Astrocyte (in vitro differentiated cells and primary cell): ENCODE measurements around the gene UHRF2. TPM values are rescaled to one million over a fixed set of nuclear protein-coding genes. Genes with fewer than 3 reads are reported as not detected.

ENCODE experiments used
- DNase-seq: peaks from one replicate; pipeline ENCODE4 v3.0.0-alpha.2; 2010; ENCODE audit warnings: low read depth
- FAIRE-seq: peaks from 2 replicates; lab custom pipeline; 2011; peaks lifted over from hg19 to GRCh38; lab: Jason Lieb, UNC
- H2AFZ ChIP-seq: 2 replicates; pipeline ENCODE4 v1.6.0; 2012; ENCODE audit warnings: low read depth, low read length, inconsistent platforms
- H3K27ac ChIP-seq: 2 replicates; pipeline ENCODE4 v1.5.1; 2011; ENCODE audit warnings: low read depth, low read length, inconsistent platforms
- H3K27me3 ChIP-seq: 2 replicates; pipeline ENCODE4 v1.6.0; 2011; ENCODE audit warnings: low read length, inconsistent platforms; ENCODE audit not compliant: insufficient read depth
- H3K36me3 ChIP-seq: 2 replicates; pipeline ENCODE4 v1.5.1; 2011; ENCODE audit warnings: low read length, inconsistent platforms; ENCODE audit not compliant: insufficient read depth
- H3K4me1 ChIP-seq: 2 replicates; pipeline ENCODE4 v1.5.1; 2011; ENCODE audit warnings: low read length, inconsistent platforms; ENCODE audit not compliant: insufficient read depth
- H3K4me2 ChIP-seq: 2 replicates; pipeline ENCODE4 v1.6.0; 2012; ENCODE audit warnings: low read length, inconsistent platforms
- H3K4me3 ChIP-seq: 2 replicates; pipeline ENCODE4 v1.5.1; 2011; ENCODE audit warnings: low read depth, mild to moderate bottlenecking, low read length, inconsistent platforms; ENCODE audit not compliant: insufficient read depth
- H3K79me2 ChIP-seq: 2 replicates; pipeline ENCODE4 v1.6.0; 2012; ENCODE audit warnings: mild to moderate bottlenecking, low read length, inconsistent platforms; ENCODE audit not compliant: insufficient read depth
- H3K9ac ChIP-seq: 2 replicates; pipeline ENCODE4 v1.6.0; 2012; ENCODE audit warnings: mild to moderate bottlenecking, low read length, inconsistent platforms
- H3K9me3 ChIP-seq: 2 replicates; pipeline ENCODE4 v1.5.1; 2012; ENCODE audit warnings: low read depth, mild to moderate bottlenecking, low read length, inconsistent platforms; ENCODE audit not compliant: insufficient read depth
- H4K20me1 ChIP-seq: 2 replicates; pipeline ENCODE4 v1.6.0; 2012; ENCODE audit warnings: low read length, inconsistent platforms; ENCODE audit not compliant: insufficient read depth
- H3K27ac Mint-ChIP-seq: one replicate; pipeline ENCODE4 v1.8.0; 2021; ENCODE audit warnings: mild to moderate bottlenecking, mixed read lengths; ENCODE audit not compliant: unreplicated experiment
- H3K27me3 Mint-ChIP-seq: one replicate; pipeline ENCODE4 v1.8.0; 2021; ENCODE audit warnings: low read depth, mixed read lengths; ENCODE audit not compliant: unreplicated experiment
- H3K36me3 Mint-ChIP-seq: one replicate; pipeline ENCODE4 v1.8.0; 2021; ENCODE audit warnings: low read depth, mixed read lengths; ENCODE audit not compliant: unreplicated experiment
- H3K4me1 Mint-ChIP-seq: one replicate; pipeline ENCODE4 v1.8.0; 2021; ENCODE audit warnings: low read depth, mixed read lengths; ENCODE audit not compliant: unreplicated experiment
- H3K4me3 Mint-ChIP-seq: one replicate; pipeline ENCODE4 v1.8.0; 2021; ENCODE audit warnings: mild to moderate bottlenecking, moderate library complexity, mixed read lengths; ENCODE audit not compliant: unreplicated experiment
- H3K9me3 Mint-ChIP-seq: one replicate; pipeline ENCODE4 v1.8.0; 2021; ENCODE audit warnings: mild to moderate bottlenecking, mixed read lengths; ENCODE audit not compliant: unreplicated experiment
- EZH2 ChIP-seq: IDR thresholded peaks from 2 replicates; pipeline ENCODE4 v1.6.1; 2012; ENCODE audit warnings: mild to moderate bottlenecking, low read length, inconsistent platforms; ENCODE audit not compliant: insufficient read depth
- total RNA-seq: library from RNA; stranded (reverse); gene quantifications from 2 replicates; pipeline ENCODE4 v1.2.1, GENCODE V29; 2021
- TF ChIP-seq, protein P1 (sequence below): IDR thresholded peaks from 2 replicates; pipeline ENCODE4 v1.5.1; 2011; ENCODE audit warnings: low read depth, mild to moderate bottlenecking, inconsistent platforms, low read length, moderate library complexity; ENCODE audit not compliant: insufficient read depth

The UHRF2 gene
- total RNA-seq, 1 donor from 2014 or later, result 37.4 TPM

- no peak for FAIRE-seq
- TF ChIP-seq EZH2, result no peak
- TF ChIP-seq, protein P1, sequence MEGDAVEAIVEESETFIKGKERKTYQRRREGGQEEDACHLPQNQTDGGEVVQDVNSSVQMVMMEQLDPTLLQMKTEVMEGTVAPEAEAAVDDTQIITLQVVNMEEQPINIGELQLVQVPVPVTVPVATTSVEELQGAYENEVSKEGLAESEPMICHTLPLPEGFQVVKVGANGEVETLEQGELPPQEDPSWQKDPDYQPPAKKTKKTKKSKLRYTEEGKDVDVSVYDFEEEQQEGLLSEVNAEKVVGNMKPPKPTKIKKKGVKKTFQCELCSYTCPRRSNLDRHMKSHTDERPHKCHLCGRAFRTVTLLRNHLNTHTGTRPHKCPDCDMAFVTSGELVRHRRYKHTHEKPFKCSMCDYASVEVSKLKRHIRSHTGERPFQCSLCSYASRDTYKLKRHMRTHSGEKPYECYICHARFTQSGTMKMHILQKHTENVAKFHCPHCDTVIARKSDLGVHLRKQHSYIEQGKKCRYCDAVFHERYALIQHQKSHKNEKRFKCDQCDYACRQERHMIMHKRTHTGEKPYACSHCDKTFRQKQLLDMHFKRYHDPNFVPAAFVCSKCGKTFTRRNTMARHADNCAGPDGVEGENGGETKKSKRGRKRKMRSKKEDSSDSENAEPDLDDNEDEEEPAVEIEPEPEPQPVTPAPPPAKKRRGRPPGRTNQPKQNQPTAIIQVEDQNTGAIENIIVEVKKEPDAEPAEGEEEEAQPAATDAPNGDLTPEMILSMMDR, result no peak
Measured at GRCh38 chr9:6479959-6480358, 67.0 kb downstream of the UHRF2 start.

GRCh38 chr9:6484210-6484609 lies 71.2 kb downstream of the UHRF2 start:
- FAIRE-seq, result no peak
- H3K79me2 ChIP-seq, result peaks cover 13% of the 10 kb centered on the region

More at GRCh38 chr9:6479959-6480358, 67.0 kb downstream of the UHRF2 start:
- Histone ChIP-seq H2AFZ (no peak overlapping the region), H3K36me3 (peaks cover 27% of the 10 kb centered on the region), H3K9me3 (no peaks in the 10 kb centered on the region), H3K27me3 (no peaks in the 10 kb centered on the region), H3K4me1 (no peaks in the 10 kb centered on the region), H3K4me3 (no peak overlapping the region), H3K9ac (no peak overlapping the region), H3K79me2 (peaks cover 15% of the 10 kb centered on the region), H3K4me2 (no peak overlapping the region), H4K20me1 (peaks cover 13% of the 10 kb centered on the region), H3K27ac (no peak overlapping the region)
- Mint-ChIP-seq H3K4me1 (no peaks in the 10 kb centered on the region), H3K9me3 (no peaks in the 10 kb centered on the region), H3K27ac (no peak overlapping the region), H3K4me3 (no peak overlapping the region), H3K27me3 (no peaks in the 10 kb centered on the region), H3K36me3 (no peaks in the 10 kb centered on the region)
- DNase-seq, result no peak

DNA sequence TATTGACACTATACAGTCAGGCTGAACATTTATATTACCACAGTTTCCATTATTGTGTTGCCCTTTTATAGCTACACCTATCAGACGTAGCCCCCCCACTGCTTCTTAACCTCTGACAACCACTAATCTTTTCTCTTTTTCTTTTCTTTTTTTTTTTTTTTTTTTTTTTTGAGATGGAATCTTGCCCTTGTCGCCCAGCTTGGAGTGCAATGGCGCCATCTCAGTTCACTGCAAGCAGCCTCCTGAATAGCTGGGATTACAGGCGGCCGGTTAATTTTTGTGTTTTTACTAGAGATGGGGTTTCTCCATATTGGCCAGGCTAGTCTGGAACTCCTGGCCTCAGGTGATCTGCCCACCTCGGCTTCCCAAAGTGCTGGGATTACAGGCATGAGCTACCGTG lies 75.4 kb downstream of the UHRF2 start:
- TF ChIP-seq, protein P1, result no peak
- TF ChIP-seq EZH2, result no peak
- Histone ChIP-seq H3K79me2 (peaks cover 40% of the 10 kb centered on the region), H3K36me3 (peaks cover 23% of the 10 kb centered on the region), H2AFZ (no peak overlapping the region), H3K27ac (no peak overlapping the region), H3K4me3 (no peak overlapping the region), H4K20me1 (peaks cover 7% of the 10 kb centered on the region), H3K27me3 (no peaks in the 10 kb centered on the region), H3K9me3 (no peaks in the 10 kb centered on the region), H3K4me2 (no peak overlapping the region), H3K9ac (no peak overlapping the region), H3K4me1 (no peaks in the 10 kb centered on the region)
- peaks cover 2% of the 10 kb centered on the region for H3K36me3 Mint-ChIP-seq
- no peaks in the 10 kb centered on the region for H3K4me1 Mint-ChIP-seq
- no peak overlapping the region for H3K27ac Mint-ChIP-seq
- no peak for DNase-seq
- no peaks in the 10 kb centered on the region for H3K9me3 Mint-ChIP-seq
- H3K4me3 Mint-ChIP-seq, result no peak overlapping the region
- H3K27me3 Mint-ChIP-seq, result no peaks in the 10 kb centered on the region
- no peak for FAIRE-seq

More at GRCh38 chr9:6484210-6484609, 71.2 kb downstream of the UHRF2 start:
- Histone ChIP-seq H3K27ac (no peak overlapping the region), H4K20me1 (peaks cover 10% of the 10 kb centered on the region), H3K9me3 (no peaks in the 10 kb centered on the region), H2AFZ (no peak overlapping the region), H3K4me1 (no peaks in the 10 kb centered on the region), H3K9ac (no peak overlapping the region), H3K4me3 (no peak overlapping the region), H3K27me3 (no peaks in the 10 kb centered on the region), H3K36me3 (peaks cover 35% of the 10 kb centered on the region), H3K4me2 (no peak overlapping the region)
- no peak overlapping the region for H3K27ac Mint-ChIP-seq
- no peaks in the 10 kb centered on the region for H3K27me3 Mint-ChIP-seq
- H3K4me1 Mint-ChIP-seq, result no peaks in the 10 kb centered on the region
- no peaks in the 10 kb centered on the region for H3K9me3 Mint-ChIP-seq
- no peak for DNase-seq
- no peak overlapping the region for H3K4me3 Mint-ChIP-seq
- H3K36me3 Mint-ChIP-seq, result peaks cover 2% of the 10 kb centered on the region
- TF ChIP-seq, protein P1, result no peak
- TF ChIP-seq EZH2, result no peak
